Measurements from ENCODE around the gene FLNB. TPM values are rescaled to one million over a fixed set of nuclear protein-coding genes. Genes with fewer than 3 reads are reported as not detected.

FLNB gene
- total RNA-seq, 1 donor from 2014 or later = 83.3 TPM

DNA sequence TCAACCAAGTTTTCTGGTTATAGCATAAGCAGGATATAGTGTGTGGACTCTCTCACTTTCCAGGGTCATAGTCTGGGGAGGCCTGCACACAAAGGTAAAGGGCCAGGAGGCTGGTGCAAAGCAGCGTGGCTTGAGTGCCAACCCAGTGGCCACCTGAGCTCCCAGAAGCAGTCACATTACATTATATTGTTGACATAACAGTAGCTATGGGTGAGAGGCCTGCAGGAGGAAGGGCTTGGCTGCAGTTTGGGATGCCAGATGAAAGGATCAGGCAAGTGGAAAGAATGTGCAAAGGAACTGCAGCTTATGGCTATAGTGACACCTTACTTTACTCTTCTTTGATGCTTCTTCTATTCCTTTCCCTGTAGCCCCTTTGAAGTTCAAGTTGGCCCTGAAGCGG is 96.5 kb downstream of the FLNB start:
- Histone ChIP-seq H3K36me3 (peaks cover 72% of the 10 kb centered on the region), H3K9me3 (no peaks in the 10 kb centered on the region), H3K27me3 (ENCODE audit: low read depth) (no peaks in the 10 kb centered on the region), H3K27ac (no peak overlapping the region), H3K4me1 (peaks cover 8% of the 10 kb centered on the region), H3K4me3 (no peak overlapping the region)
- TF ChIP-seq, protein P1, sequence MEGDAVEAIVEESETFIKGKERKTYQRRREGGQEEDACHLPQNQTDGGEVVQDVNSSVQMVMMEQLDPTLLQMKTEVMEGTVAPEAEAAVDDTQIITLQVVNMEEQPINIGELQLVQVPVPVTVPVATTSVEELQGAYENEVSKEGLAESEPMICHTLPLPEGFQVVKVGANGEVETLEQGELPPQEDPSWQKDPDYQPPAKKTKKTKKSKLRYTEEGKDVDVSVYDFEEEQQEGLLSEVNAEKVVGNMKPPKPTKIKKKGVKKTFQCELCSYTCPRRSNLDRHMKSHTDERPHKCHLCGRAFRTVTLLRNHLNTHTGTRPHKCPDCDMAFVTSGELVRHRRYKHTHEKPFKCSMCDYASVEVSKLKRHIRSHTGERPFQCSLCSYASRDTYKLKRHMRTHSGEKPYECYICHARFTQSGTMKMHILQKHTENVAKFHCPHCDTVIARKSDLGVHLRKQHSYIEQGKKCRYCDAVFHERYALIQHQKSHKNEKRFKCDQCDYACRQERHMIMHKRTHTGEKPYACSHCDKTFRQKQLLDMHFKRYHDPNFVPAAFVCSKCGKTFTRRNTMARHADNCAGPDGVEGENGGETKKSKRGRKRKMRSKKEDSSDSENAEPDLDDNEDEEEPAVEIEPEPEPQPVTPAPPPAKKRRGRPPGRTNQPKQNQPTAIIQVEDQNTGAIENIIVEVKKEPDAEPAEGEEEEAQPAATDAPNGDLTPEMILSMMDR (IDR thresholded peaks at IDR 0.05) = no peak
- intact Hi-C loops (cut with DNase I) = no loop called here
- DNase-seq = no peak
- ATAC-seq = no peak

DNA sequence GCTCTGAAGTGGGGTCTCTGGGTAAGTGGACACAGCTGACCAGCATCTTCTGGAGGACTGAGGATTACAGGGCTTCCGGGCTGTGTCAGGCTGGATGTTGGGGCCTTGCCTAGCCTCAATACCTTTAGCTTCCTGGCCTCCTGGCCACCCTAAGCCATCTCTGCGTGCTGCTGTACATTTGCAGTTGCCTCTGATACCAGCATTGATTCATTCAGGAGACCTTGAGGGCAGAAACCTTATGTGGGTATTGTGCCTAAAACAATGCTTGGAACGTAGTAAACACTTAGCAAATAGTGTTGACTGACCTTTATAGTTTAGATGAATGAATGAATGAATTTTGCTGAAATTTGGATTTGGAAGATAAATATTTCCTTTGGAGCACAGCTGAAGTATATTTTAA is 97.0 kb downstream of the FLNB start:
- Histone ChIP-seq H3K27ac (no peak overlapping the region), H3K4me3 (no peak overlapping the region), H3K4me1 (peaks cover 8% of the 10 kb centered on the region), H3K9me3 (no peaks in the 10 kb centered on the region), H3K36me3 (peaks cover 73% of the 10 kb centered on the region), H3K27me3 (ENCODE audit: low read depth) (no peaks in the 10 kb centered on the region)
- ATAC-seq (no peak), DNase-seq (no peak)
- TF ChIP-seq, protein P1 (IDR thresholded peaks at IDR 0.05) = no peak
- intact Hi-C loops (cut with DNase I) = no loop called here

DNA sequence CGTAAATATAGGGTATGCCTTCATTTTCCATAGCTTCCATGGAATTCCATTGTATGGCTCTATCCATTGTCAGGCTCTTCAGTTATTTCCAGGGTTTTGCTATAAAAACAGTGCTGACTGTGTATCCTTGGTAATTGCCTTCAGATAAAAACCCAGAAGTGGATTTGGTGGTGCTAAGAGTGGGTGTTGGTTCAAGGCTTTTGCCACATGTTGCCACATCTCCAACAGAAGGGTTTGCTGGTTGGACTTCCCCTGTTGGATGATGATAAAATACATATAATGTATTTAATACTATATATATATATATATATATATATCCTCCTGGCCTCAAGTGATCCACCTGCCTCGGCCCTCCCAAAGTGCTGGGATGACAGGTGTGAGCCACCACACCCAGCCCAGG is 97.8 kb downstream of the FLNB start:
- H3K4me3 ChIP-seq = no peak overlapping the region
- no peaks in the 10 kb centered on the region for H3K9me3 ChIP-seq
- H3K4me1 ChIP-seq = peaks cover 8% of the 10 kb centered on the region
- no peak overlapping the region for H3K27ac ChIP-seq
- intact Hi-C loops (cut with DNase I) = no loop called here
- TF ChIP-seq, protein P1 (IDR thresholded peaks at IDR 0.05) = no peak
- DNase-seq = no peak
- no peak for ATAC-seq
- H3K27me3 ChIP-seq (ENCODE audit: low read depth) = no peaks in the 10 kb centered on the region
- H3K36me3 ChIP-seq = peaks cover 79% of the 10 kb centered on the region

GRCh38 chr3:58106640-58107039 is 98.4 kb downstream of the FLNB start:
- H3K36me3 ChIP-seq = peaks cover 82% of the 10 kb centered on the region
- ATAC-seq (no peak), DNase-seq (no peak)
- TF ChIP-seq, protein P1 (IDR thresholded peaks at IDR 0.05) = no peak
- no peaks in the 10 kb centered on the region for H3K9me3 ChIP-seq
- intact Hi-C loops (cut with DNase I) = no loop called here
- H3K4me1 ChIP-seq = peaks cover 13% of the 10 kb centered on the region
- no peak overlapping the region for H3K4me3 ChIP-seq
- H3K27ac ChIP-seq = no peak overlapping the region
- H3K27me3 ChIP-seq (ENCODE audit: low read depth) = no peaks in the 10 kb centered on the region

GRCh38 chr3:58107597-58107996 is 99.4 kb downstream of the FLNB start:
- H3K4me3 ChIP-seq = no peak overlapping the region
- H3K36me3 ChIP-seq = peaks cover 85% of the 10 kb centered on the region
- peaks cover 9% of the 10 kb centered on the region for H3K4me1 ChIP-seq
- no peaks in the 10 kb centered on the region for H3K27me3 ChIP-seq (ENCODE audit: low read depth)
- intact Hi-C loops (cut with DNase I) = no loop called here
- no peak for DNase-seq
- peak in 1 of 2 donors; percentile 37 for ATAC-seq
- TF ChIP-seq, protein P1 (IDR thresholded peaks at IDR 0.05) = no peak
- no peak overlapping the region for H3K27ac ChIP-seq
- no peaks in the 10 kb centered on the region for H3K9me3 ChIP-seq

- peaks cover 83% of the 10 kb centered on the region for H3K36me3 ChIP-seq
These were observed 101.5 kb downstream of the FLNB start for GRCh38 chr3:58109752-58110151.

More at GRCh38 chr3:58109752-58110151, 101.5 kb downstream of the FLNB start:
- Histone ChIP-seq H3K27ac (no peak overlapping the region), H3K27me3 (ENCODE audit: low read depth) (no peaks in the 10 kb centered on the region), H3K9me3 (no peaks in the 10 kb centered on the region), H3K4me1 (peaks cover 6% of the 10 kb centered on the region), H3K4me3 (no peak overlapping the region)
- ATAC-seq (no peak), DNase-seq (no peak)
- intact Hi-C loops (cut with DNase I) = no loop called here
- TF ChIP-seq, protein P1 (IDR thresholded peaks at IDR 0.05) = no peak

All from lower lobe of right lung (tissue), 2 donors.